Hypothalamus (tissue), 51 donors: ENCODE measurements around the gene ZBTB40.

Experiments
- DNase-seq, 51 donors: peaks; one replicate each; lab custom pipeline; 2025; lab: John Stamatoyannopoulos, UW

The ZBTB40 gene

DNA sequence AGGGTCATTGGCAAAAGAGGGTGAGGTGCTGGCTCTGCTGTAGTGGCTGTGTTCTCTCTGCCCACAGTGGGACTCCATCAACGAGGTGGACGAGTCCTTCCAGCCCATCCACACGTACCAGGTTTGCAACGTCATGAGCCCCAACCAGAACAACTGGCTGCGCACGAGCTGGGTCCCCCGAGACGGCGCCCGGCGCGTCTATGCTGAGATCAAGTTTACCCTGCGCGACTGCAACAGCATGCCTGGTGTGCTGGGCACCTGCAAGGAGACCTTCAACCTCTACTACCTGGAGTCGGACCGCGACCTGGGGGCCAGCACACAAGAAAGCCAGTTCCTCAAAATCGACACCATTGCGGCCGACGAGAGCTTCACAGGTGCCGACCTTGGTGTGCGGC lies 124.5 kb downstream of the ZBTB40 start:
- DNase-seq = no peak

DNA sequence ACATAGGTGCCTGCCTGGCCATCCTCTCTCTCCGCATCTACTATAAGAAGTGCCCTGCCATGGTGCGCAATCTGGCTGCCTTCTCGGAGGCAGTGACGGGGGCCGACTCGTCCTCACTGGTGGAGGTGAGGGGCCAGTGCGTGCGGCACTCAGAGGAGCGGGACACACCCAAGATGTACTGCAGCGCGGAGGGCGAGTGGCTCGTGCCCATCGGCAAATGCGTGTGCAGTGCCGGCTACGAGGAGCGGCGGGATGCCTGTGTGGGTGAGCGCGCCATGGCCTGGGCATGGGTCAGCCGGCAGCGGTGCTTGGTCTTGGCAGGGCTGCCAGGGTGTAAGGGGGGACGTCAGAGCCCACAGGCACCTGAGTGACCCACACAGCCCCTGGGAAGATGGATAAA lies 125.0 kb downstream of the ZBTB40 start:
- DNase-seq = no peak

DNA sequence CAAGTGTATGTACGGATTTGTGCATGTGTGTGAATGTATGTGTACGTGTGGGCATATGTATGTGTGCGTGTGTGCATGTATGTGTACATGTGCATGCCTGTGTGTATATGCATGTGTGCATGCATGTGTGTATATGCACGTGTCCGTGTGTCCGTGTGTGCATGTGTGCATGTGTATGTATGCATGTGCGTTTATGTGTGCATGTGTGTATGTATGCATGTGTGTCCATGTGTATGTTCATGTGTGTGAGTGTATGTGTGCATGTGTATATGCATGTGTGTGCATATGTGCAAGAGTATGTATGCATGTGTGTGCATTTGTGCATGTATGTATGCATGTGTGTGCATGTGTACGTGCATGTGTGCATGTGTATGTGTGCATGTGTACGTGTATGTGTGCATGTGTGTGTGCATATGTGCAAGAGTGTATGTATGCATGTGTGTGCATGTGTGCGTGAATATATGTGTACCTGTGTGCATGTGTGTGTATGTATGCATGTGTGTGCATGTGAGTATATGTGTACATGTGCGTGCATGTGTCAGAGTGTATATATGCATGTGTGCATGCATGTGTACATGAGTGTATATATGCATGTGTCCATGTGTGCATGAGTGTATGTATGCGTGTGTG lies 127.2 kb downstream of the ZBTB40 start:
- DNase-seq = no peak

DNA sequence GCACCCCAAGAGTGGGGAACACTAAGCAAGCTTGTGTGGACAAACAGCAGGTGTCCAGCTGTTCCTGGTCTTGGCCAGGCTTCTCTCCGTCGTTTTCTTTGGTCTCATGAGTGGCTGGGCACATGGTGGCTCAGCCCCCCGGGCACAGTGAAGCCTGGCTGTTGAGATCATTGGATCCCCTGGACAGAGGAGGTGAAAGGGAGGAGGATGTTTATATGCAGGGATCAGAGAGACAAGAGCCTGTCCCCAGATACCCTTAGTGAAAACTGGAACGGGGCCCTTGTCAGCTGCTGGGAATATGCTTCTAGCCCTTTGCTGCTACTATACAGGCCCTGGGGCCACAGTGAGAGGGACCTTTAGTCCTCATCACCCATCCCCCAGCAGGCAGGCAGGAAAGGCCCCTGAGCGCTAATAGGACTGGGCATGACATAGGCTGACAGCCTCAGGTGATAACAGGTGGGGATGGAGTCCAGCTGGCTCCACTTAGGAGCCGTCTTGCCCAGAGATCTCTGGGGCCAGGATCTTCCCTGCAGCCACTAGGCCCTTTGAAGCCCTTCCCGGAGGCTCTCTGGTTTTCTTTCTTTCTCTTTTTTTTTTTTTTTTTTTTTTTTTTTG lies 128.0 kb downstream of the ZBTB40 start:
- no peak for DNase-seq
